GM23248 (cell line): Measurements from ENCODE around the gene TTC3. TPM values are rescaled to one million over a fixed set of nuclear protein-coding genes. Genes with fewer than 3 reads are reported as not detected.

ENCODE experiments used
- DNase-seq: peaks from one replicate; pipeline ENCODE4 v3.0.0-alpha.2; 2015
- H2AFZ ChIP-seq: fragments of 200-600 bp; sonication (generic); 2 replicates; pipeline ENCODE4 v1.6.1; 2016; ENCODE audit warnings: antibody characterized with exemption
- H3F3A ChIP-seq: fragments of 200-600 bp; sonication (generic); 2 replicates; pipeline ENCODE4 v1.6.1; 2016; ENCODE audit warnings: mild to moderate bottlenecking, antibody characterized with exemption, mixed run types; ENCODE audit not compliant: insufficient read depth
- H3K27ac ChIP-seq: fragments of 200-600 bp; sonication (generic); 2 replicates; pipeline ENCODE4 v1.5.1; 2016; ENCODE audit warnings: mild to moderate bottlenecking
- H3K27me3 ChIP-seq: fragments of 200-600 bp; sonication (generic); replicated peaks from 2 replicates; pipeline ENCODE4 v1.6.1; 2016; ENCODE audit warnings: mild to moderate bottlenecking; ENCODE audit not compliant: insufficient read depth
- H3K36me3 ChIP-seq: fragments of 200-600 bp; sonication (generic); 2 replicates; pipeline ENCODE4 v1.6.1; 2016; ENCODE audit warnings: low read depth, mild to moderate bottlenecking
- H3K4me1 ChIP-seq: fragments of 200-600 bp; sonication (generic); 2 replicates; pipeline ENCODE4 v1.6.1; 2016; ENCODE audit warnings: mild to moderate bottlenecking; ENCODE audit not compliant: insufficient read depth
- H3K4me2 ChIP-seq: fragments of 200-600 bp; sonication (generic); one replicate; pipeline ENCODE4 v1.6.1; 2016; ENCODE audit warnings: mild to moderate bottlenecking; ENCODE audit not compliant: unreplicated experiment
- H3K4me3 ChIP-seq: fragments of 200-600 bp; sonication (generic); 2 replicates; pipeline ENCODE4 v1.5.1; 2016; ENCODE audit warnings: mild to moderate bottlenecking
- H3K79me2 ChIP-seq: fragments of 200-600 bp; sonication (generic); 2 replicates; pipeline ENCODE4 v1.6.1; 2016; ENCODE audit warnings: mild to moderate bottlenecking; ENCODE audit not compliant: insufficient read depth
- H3K9ac ChIP-seq: fragments of 200-600 bp; sonication (generic); 2 replicates; pipeline ENCODE4 v1.6.1; 2016; ENCODE audit warnings: mild to moderate bottlenecking
- H3K9me2 ChIP-seq: fragments of 200-600 bp; sonication (generic); 2 replicates; pipeline ENCODE4 v1.6.1; 2016; ENCODE audit warnings: mixed run types, mild to moderate bottlenecking, moderate library complexity; ENCODE audit not compliant: insufficient read depth
- H3K9me3 ChIP-seq: fragments of 200-600 bp; sonication (generic); one replicate; pipeline ENCODE4 v1.6.1; 2017; ENCODE audit warnings: low read depth
- H4K20me1 ChIP-seq: fragments of 200-600 bp; sonication (generic); 2 replicates; pipeline ENCODE4 v1.6.0; 2016; ENCODE audit not compliant: insufficient read depth
- EZH2 ChIP-seq: fragments of 200-600 bp; sonication (generic); IDR thresholded peaks from 2 replicates; pipeline ENCODE4 v1.6.1; 2018; ENCODE audit warnings: antibody characterized with exemption, mild to moderate bottlenecking; ENCODE audit not compliant: insufficient read depth, poor library complexity, severe bottlenecking
- EZH2phosphoT487 ChIP-seq: fragments of 200-600 bp; sonication (generic); IDR thresholded peaks from 2 replicates; pipeline ENCODE4 v1.6.1; 2018; ENCODE audit warnings: antibody characterized with exemption, moderate library complexity, mild to moderate bottlenecking, low read depth; ENCODE audit not compliant: insufficient read depth
- whole genome bisulfite sequencing, 2 experiments: methylation state at CpG; one replicate each; pipeline ENCODE4 v1.1.6; 2015 to 2017; ENCODE audit warnings: low lambda C conversion rate in 2 of 2, low coverage in 1 of 2; ENCODE audit errors: missing lambda C conversion rate in 2 of 2; 5-methylcytosine and 5-hydroxymethylcytosine counted together
- in situ Hi-C: fragments of 300-500 bp; cut with MboI; formaldehyde crosslinking; loops from 2 replicates; pipeline ENCODE4 v1.15.0; 2020
- polyA plus RNA-seq: library from polyadenylated mRNA; unstranded; fragments of >200 nt; fragmentation: Nextera tagmentation; extraction: Ambion mirVana; gene quantifications from 2 replicates; pipeline ENCODE4 v1.2.1, GENCODE V29; 2016
- total RNA-seq: library from RNA; depleted of rRNA; stranded (reverse); fragments of >200 nt; shearing (Covaris generic); gene quantifications from 2 replicates; pipeline ENCODE4 v1.2.3, GENCODE V29; 2014

Gene TTC3
- total and polyA plus RNA-seq, 2 experiments from 2014 or later, result 204 to 216 TPM

GRCh38 chr21:37071561-37072273, 1.3 kb upstream of the TTC3 start:
- peaks cover 24% of the 10 kb centered on the region for H3K4me1 ChIP-seq
- H3K79me2 ChIP-seq, result peaks cover 58% of the 10 kb centered on the region
- peak overlapping the region; percentile 95 for H3K4me3 ChIP-seq
- H3K27me3 ChIP-seq, result no peaks in the 10 kb centered on the region
- TF ChIP-seq EZH2, result no peak
- TF ChIP-seq EZH2phosphoT487, result no peak
- H3K9me3 ChIP-seq, result no peaks in the 10 kb centered on the region
- peaks cover 16% of the 10 kb centered on the region for H3K36me3 ChIP-seq
- no peaks in the 10 kb centered on the region for H3K9me2 ChIP-seq
- H3K4me2 ChIP-seq, result peak overlapping the region; percentile 99
- DNase-seq, result peak; percentile 93
- peak overlapping the region; percentile 97 for H3K27ac ChIP-seq
- WGBS, 2 experiments, result 8 to 10% methylated on average over 12 of the region's 12 CpGs
- peak overlapping the region; percentile 99 for H3K9ac ChIP-seq
- in situ Hi-C loops, result no loop called here
- no peaks in the 10 kb centered on the region; the same call in 1 of the 2 replicates for H4K20me1 ChIP-seq
- H2AFZ ChIP-seq, result peak overlapping the region; percentile 83
- H3F3A ChIP-seq, result peaks cover 13% of the 10 kb centered on the region; the same call in 1 of the 2 replicates

- WGBS, 2 experiments, result 2 to 3% methylated on average over 30 to 52 of the region's 54 CpGs
- peak; percentile 89 for DNase-seq
- H3K4me1 ChIP-seq, result peaks cover 24% of the 10 kb centered on the region
Measured at GRCh38 chr21:37072274-37072987, 623 bp upstream of the TTC3 start.

GRCh38 chr21:37073417-37074196, 553 bp downstream of the TTC3 start:
- Histone ChIP-seq H3K36me3 (peaks cover 11% of the 10 kb centered on the region), H2AFZ (peak overlapping the region; percentile 77), H3K27ac (peak overlapping the region; percentile 97), H3K9ac (peak overlapping the region; percentile 99), H3K27me3 (no peaks in the 10 kb centered on the region), H3K79me2 (peaks cover 77% of the 10 kb centered on the region), H3K4me2 (peak overlapping the region; percentile 82), H3K4me3 (peak overlapping the region; percentile 95), H3K9me2 (no peaks in the 10 kb centered on the region), H3F3A (peaks cover 13% of the 10 kb centered on the region; the same call in 1 of the 2 replicates), H3K4me1 (peaks cover 24% of the 10 kb centered on the region), H4K20me1 (peaks cover 6% of the 10 kb centered on the region; the same call in 1 of the 2 replicates), H3K9me3 (no peaks in the 10 kb centered on the region)
- in situ Hi-C loops, result no loop called here
- TF ChIP-seq EZH2 (no peak), EZH2phosphoT487 (no peak)
- DNase-seq, result peak; percentile 75
- 0 to 1% methylated on average over 43 to 64 of the region's 70 CpGs for WGBS, 2 experiments

More at GRCh38 chr21:37072274-37072987, 623 bp upstream of the TTC3 start:
- H3K9me3 ChIP-seq, result no peaks in the 10 kb centered on the region
- peaks cover 16% of the 10 kb centered on the region for H3K36me3 ChIP-seq
- H3K27me3 ChIP-seq, result no peaks in the 10 kb centered on the region
- H3K4me3 ChIP-seq, result peak overlapping the region; percentile 95
- H2AFZ ChIP-seq, result peak overlapping the region; percentile 83
- peak overlapping the region; percentile 99 for H3K9ac ChIP-seq
- H3K27ac ChIP-seq, result peak overlapping the region; percentile 97
- H3F3A ChIP-seq, result peaks cover 13% of the 10 kb centered on the region; the same call in 1 of the 2 replicates
- peaks cover 65% of the 10 kb centered on the region for H3K79me2 ChIP-seq
- no peaks in the 10 kb centered on the region for H3K9me2 ChIP-seq
- in situ Hi-C loops, result no loop called here
- TF ChIP-seq EZH2phosphoT487, result no peak
- no peak for TF ChIP-seq EZH2
- peaks cover 1% of the 10 kb centered on the region; the same call in 1 of the 2 replicates for H4K20me1 ChIP-seq
- H3K4me2 ChIP-seq, result peak overlapping the region; percentile 99

DNA sequence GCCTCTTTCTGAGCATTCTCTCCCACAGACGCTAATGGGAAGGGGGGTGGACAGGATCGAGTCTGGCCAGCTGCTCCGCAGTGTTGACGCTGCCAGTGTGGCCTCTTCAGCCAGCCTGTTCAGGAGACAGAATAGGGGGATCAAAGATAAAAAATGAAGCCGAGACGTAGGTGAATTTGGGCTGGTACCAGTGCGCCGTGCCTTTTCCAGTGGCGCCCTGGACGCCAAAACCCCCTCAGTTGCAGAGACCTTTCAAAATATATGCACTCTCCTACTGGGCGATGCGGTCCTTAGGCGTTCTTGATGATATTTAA, 1.1 kb downstream of the TTC3 start:
- in situ Hi-C loops, result no loop called here
- Histone ChIP-seq H3K9me3 (no peaks in the 10 kb centered on the region), H3K4me3 (peak overlapping the region; percentile 95), H3K9ac (peak overlapping the region; percentile 99), H3K27me3 (no peaks in the 10 kb centered on the region), H3F3A (peaks cover 19% of the 10 kb centered on the region; the same call in 1 of the 2 replicates), H3K79me2 (peaks cover 83% of the 10 kb centered on the region), H3K4me2 (peak overlapping the region; percentile 82), H3K4me1 (peaks cover 24% of the 10 kb centered on the region), H3K36me3 (peaks cover 6% of the 10 kb centered on the region; the same call in 1 of the 2 replicates), H2AFZ (peak overlapping the region; percentile 77), H3K27ac (peak overlapping the region; percentile 97), H3K9me2 (no peaks in the 10 kb centered on the region), H4K20me1 (peaks cover 7% of the 10 kb centered on the region; the same call in 1 of the 2 replicates)
- TF ChIP-seq EZH2phosphoT487 (no peak), EZH2 (no peak)
- WGBS, 2 experiments, result 0 to 1% methylated on average over 13 of the region's 13 CpGs
- peak; percentile 62 for DNase-seq
